ENCODE data around the gene PPP4C.
"Not testable (repeated sequence)": the region's sequence is repeated elsewhere in the genome, so short reads cannot be mapped to it uniquely, and the experiment has no call there.

Gene PPP4C

DNA sequence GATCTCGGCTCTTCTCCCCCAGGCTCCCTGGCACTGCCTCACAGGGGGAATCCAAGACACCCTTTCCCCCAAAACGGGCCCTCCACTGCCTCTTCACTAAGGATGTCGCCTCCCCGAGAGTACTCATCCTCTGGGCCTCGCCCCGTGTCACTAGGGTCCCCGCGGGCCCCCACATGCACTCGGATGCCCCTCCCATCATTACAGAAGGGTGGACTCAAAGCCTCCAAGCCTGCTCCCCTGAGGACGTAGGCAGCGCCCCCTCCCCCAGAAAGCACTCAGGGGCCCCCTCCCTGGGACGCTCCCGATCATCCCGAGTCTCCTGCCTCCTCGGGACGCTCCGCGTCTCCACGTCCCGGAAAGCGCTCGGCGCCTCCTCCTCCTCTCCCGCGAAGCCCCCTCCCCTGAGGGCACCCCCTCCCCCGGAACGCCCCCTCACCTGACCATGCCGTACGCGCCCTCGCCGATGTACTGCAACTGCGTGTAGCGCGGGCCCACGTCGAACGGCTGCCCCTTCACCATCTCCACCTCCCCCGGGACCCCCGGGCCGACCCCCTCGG lies 46.9 kb downstream of the PPP4C start:
- DNase-seq (ENCODE audit: low read depth, low spot score), result no peak

DNA sequence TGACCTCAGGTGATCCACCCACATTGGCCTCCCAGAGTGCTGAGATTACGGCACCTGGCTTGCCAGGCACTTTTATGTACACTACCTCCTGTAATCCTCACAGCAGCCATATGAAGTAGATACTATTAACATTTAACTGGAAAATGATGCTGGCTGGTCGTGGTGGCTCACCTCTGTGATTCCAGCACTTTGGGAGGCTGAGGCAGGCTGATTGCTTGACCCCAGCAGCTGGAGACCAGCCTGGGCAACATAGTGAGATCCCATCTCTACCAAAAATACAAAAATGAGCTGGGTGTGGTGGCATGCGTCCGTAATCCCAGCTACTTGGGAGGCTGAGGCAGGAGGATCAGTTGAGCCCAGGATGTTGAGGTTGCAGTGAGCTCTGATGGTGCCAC lies 49.2 kb downstream of the PPP4C start:
- DNase-seq (ENCODE audit: low read depth, low spot score), result no peak

GRCh38 chr16:30125690-30126089 lies 49.9 kb downstream of the PPP4C start:
- DNase-seq (ENCODE audit: low read depth, low spot score), result not testable (repeated sequence)

GRCh38 chr16:30127993-30128392 lies 52.2 kb downstream of the PPP4C start:
- no peak for DNase-seq (ENCODE audit: low read depth, low spot score)

- no peak for DNase-seq (ENCODE audit: low read depth, low spot score)
These were observed 56.2 kb downstream of the PPP4C start for GRCh38 chr16:30131869-30132475.

GRCh38 chr16:30132591-30132990 lies 56.8 kb downstream of the PPP4C start:
- no peak for DNase-seq (ENCODE audit: low read depth, low spot score)
